Epithelial cell of esophagus (primary cell): ENCODE results near the gene AFAP1L2.

Experiments
- DNase-seq: peaks from one replicate; pipeline ENCODE4 v3.0.0; 2010; ENCODE audit warnings: low read depth
- H3K4me3 ChIP-seq: 2 replicates; pipeline ENCODE4 v1.5.1; 2011; ENCODE audit warnings: mild to moderate bottlenecking, low read length, control low read depth
- CTCF ChIP-seq: IDR thresholded peaks from 2 replicates; pipeline ENCODE4 v1.5.1; 2011; ENCODE audit warnings: low read depth, mild to moderate bottlenecking, low read length, control low read depth, inconsistent platforms; ENCODE audit not compliant: insufficient read depth; ENCODE audit errors: missing control alignments

Gene AFAP1L2

DNA sequence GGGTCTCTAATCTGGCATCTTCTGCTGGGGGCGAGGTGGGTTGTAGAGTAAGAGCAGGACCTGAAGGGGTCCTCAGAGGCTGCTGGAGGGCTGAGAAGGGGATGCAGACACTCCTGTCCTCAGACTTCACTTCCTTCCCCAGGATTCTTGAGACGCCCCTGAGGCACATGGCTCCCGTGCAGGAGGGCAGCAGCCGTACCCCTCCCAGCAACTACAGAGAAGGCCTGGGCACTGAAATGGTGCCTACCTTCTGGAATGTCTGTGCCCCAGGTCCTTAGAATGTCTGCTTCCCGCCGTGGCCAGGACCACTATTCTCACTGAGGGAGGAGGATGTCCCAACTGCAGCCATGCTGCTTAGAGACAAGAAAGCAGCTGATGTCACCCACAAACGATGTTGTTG is 113.2 kb downstream of the AFAP1L2 start:
- DNase-seq = no peak
- H3K4me3 ChIP-seq = no peak overlapping the region
- no peak for TF ChIP-seq CTCF

GRCh38 chr10:114290038-114290437 is 114.3 kb downstream of the AFAP1L2 start:
- TF ChIP-seq CTCF = no peak
- H3K4me3 ChIP-seq = no peak overlapping the region
- no peak for DNase-seq

- no peak for DNase-seq
- TF ChIP-seq CTCF = no peak
- no peak overlapping the region for H3K4me3 ChIP-seq
Observed at GRCh38 chr10:114289096-114289436, 115.2 kb downstream of the AFAP1L2 start.

GRCh38 chr10:114288424-114289095 is 115.7 kb downstream of the AFAP1L2 start:
- no peak overlapping the region for H3K4me3 ChIP-seq
- DNase-seq = no peak
- no peak for TF ChIP-seq CTCF

- TF ChIP-seq CTCF = no peak
- H3K4me3 ChIP-seq = no peak overlapping the region
- DNase-seq = no peak
Observed at GRCh38 chr10:114286921-114287320, 117.4 kb downstream of the AFAP1L2 start.

DNA sequence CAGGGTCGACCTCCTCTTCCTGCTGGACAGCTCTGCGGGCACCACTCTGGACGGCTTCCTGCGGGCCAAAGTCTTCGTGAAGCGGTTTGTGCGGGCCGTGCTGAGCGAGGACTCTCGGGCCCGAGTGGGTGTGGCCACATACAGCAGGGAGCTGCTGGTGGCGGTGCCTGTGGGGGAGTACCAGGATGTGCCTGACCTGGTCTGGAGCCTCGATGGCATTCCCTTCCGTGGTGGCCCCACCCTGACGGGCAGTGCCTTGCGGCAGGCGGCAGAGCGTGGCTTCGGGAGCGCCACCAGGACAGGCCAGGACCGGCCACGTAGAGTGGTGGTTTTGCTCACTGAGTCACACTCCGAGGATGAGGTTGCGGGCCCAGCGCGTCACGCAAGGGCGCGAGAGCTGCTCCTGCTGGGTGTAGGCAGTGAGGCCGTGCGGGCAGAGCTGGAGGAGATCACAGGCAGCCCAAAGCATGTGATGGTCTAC is 118.3 kb downstream of the AFAP1L2 start:
- no peak for TF ChIP-seq CTCF
- DNase-seq = no peak
- H3K4me3 ChIP-seq = no peak overlapping the region
